Cardiac fibroblast (primary cell): ENCODE results near the gene TMEM9.

Experiments used
- DNase-seq, 2 donors: peaks; one replicate each; pipeline versions ENCODE4 v3.0.0 to v3.0.0-alpha.2; 2010; ENCODE audit warnings: low read depth in 2 of 2
- H3K4me3 ChIP-seq, 2 donors: replicated peaks in 1 of 2; 1 replicate in 1 of 2; 2 replicates in 1 of 2; pipeline ENCODE4 v1.5.1; 2011; ENCODE audit warnings: low read depth in 2 of 2, low read length in 2 of 2, mild to moderate bottlenecking in 2 of 2, moderate library complexity in 1 of 2
- CTCF ChIP-seq: IDR thresholded peaks from one replicate; pipeline ENCODE4 v1.5.1; 2011; ENCODE audit warnings: low read depth, mild to moderate bottlenecking, low read length, inconsistent platforms

Gene TMEM9

GRCh38 chr1:201183753-201184152 lies 29.5 kb upstream of the TMEM9 start:
- DNase-seq = no peak
- no peak for TF ChIP-seq CTCF
- H3K4me3 ChIP-seq = no peak overlapping the region

- DNase-seq = no peak
- TF ChIP-seq CTCF = no peak
- no peak overlapping the region for H3K4me3 ChIP-seq
These were observed 28.9 kb upstream of the TMEM9 start for GRCh38 chr1:201183209-201183608.

GRCh38 chr1:201181726-201182125 lies 27.5 kb upstream of the TMEM9 start:
- TF ChIP-seq CTCF = no peak
- DNase-seq = no peak
- no peak overlapping the region for H3K4me3 ChIP-seq

GRCh38 chr1:201181323-201181722 lies 27.0 kb upstream of the TMEM9 start:
- no peak for DNase-seq
- TF ChIP-seq CTCF = no peak
- H3K4me3 ChIP-seq = no peak overlapping the region

GRCh38 chr1:201180901-201181300 lies 26.6 kb upstream of the TMEM9 start:
- TF ChIP-seq CTCF = no peak
- DNase-seq = no peak
- H3K4me3 ChIP-seq = no peak overlapping the region

- DNase-seq = no peak
- TF ChIP-seq CTCF = no peak
- H3K4me3 ChIP-seq = no peak overlapping the region
These were observed 25.9 kb upstream of the TMEM9 start for GRCh38 chr1:201180141-201180540.

- H3K4me3 ChIP-seq = no peak overlapping the region
- no peak for DNase-seq
- no peak for TF ChIP-seq CTCF
These were observed 24.4 kb upstream of the TMEM9 start for GRCh38 chr1:201178718-201179117.
